Lower leg skin (tissue), 4 donors: ENCODE measurements around the gene ABCA4. TPM values are rescaled to one million over a fixed set of nuclear protein-coding genes. Genes with fewer than 3 reads are reported as not detected.

Experiments used
- DNase-seq, 2 donors: peaks; one replicate each; pipeline ENCODE4 v3.0.0-alpha.2; 2019; ENCODE audit warnings: low spot score in 2 of 2
- H3K4me3 ChIP-seq: fragments of 200-600 bp; sonication (generic); 2 replicates; pipeline ENCODE4 v1.5.1; 2017; ENCODE audit warnings: mild to moderate bottlenecking, low read depth; ENCODE audit not compliant: poor library complexity, severe bottlenecking
- CTCF ChIP-seq, 3 donors: fragments of 450-650 bp; IDR thresholded peaks; one replicate each; pipeline ENCODE4 v1.5.1; 2016; ENCODE audit warnings: antibody characterized with exemption in 3 of 3, mild to moderate bottlenecking in 3 of 3, moderate library complexity in 2 of 3
- POLR2A ChIP-seq, 2 donors: fragments of 450-650 bp; IDR thresholded peaks; one replicate each; pipeline ENCODE4 v1.6.1; 2016 to 2017; ENCODE audit warnings: antibody characterized with exemption in 2 of 2, mild to moderate bottlenecking in 1 of 2, moderate library complexity in 1 of 2
- WGBS, 2 donors: methylation state at CpG; one replicate each; pipeline ENCODE4 v1.1.5; 2018; 5-methylcytosine and 5-hydroxymethylcytosine counted together
- intact Hi-C: fragments of 100-400 bp; cut with DNase I; formaldehyde crosslinking; loops from one replicate; pipeline ENCODE4 v1.15.0; 2023; ENCODE audit warnings: low total_unique reads
- total RNA-seq, 4 donors: library from RNA; depleted of rRNA; stranded (reverse); fragments of >200 nt; gene quantifications; one replicate each; pipeline ENCODE4 v1.1.0, GENCODE V29; 2016

The ABCA4 gene
- total RNA-seq, 4 donors from 2014 or later, result 0.46 to 5.3 (median 3.8) TPM

GRCh38 chr1:94143173-94143808 is 22.3 kb upstream of the ABCA4 start:
- intact Hi-C loops, result no loop called here
- 46 to 53% methylated on average over 2 of the region's 2 CpGs for WGBS, 2 donors
- DNase-seq, result no peak
- TF ChIP-seq CTCF (IDR thresholded peaks at IDR 0.05) (no peak), POLR2A (IDR thresholded peaks at IDR 0.05) (no peak)
- H3K4me3 ChIP-seq, result no peak overlapping the region

GRCh38 chr1:94142583-94142982 is 21.6 kb upstream of the ABCA4 start:
- WGBS, 2 donors, result 77 to 89% methylated on average over 2 of the region's 2 CpGs
- intact Hi-C loops, result no loop called here
- TF ChIP-seq POLR2A (IDR thresholded peaks at IDR 0.05) (no peak), CTCF (IDR thresholded peaks at IDR 0.05) (no peak)
- DNase-seq, result no peak
- no peak overlapping the region for H3K4me3 ChIP-seq

- no peak for DNase-seq
- intact Hi-C loops, result no loop called here
- WGBS, 2 donors, result 26 to 38% methylated on average over 1 of the region's 1 CpG
- TF ChIP-seq CTCF (IDR thresholded peaks at IDR 0.05) (no peak), POLR2A (IDR thresholded peaks at IDR 0.05) (no peak)
- H3K4me3 ChIP-seq, result no peak overlapping the region
Observed at GRCh38 chr1:94142022-94142421, 21.1 kb upstream of the ABCA4 start.

- TF ChIP-seq POLR2A (IDR thresholded peaks at IDR 0.05) (no peak), CTCF (IDR thresholded peaks at IDR 0.05) (no peak)
- intact Hi-C loops, result no loop called here
- DNase-seq, result no peak
- 84 to 96% methylated on average over 5 of the region's 5 CpGs for WGBS, 2 donors
- H3K4me3 ChIP-seq, result no peak overlapping the region
Observed at GRCh38 chr1:94132111-94132510, 11.2 kb upstream of the ABCA4 start.

- DNase-seq, result no peak
- WGBS, 2 donors, result 72 to 77% methylated on average over 8 of the region's 8 CpGs
- TF ChIP-seq POLR2A (IDR thresholded peaks at IDR 0.05), result no peak
- intact Hi-C loops, result no loop called here
- H3K4me3 ChIP-seq, result no peak overlapping the region
Observed at GRCh38 chr1:94130851-94131595, 10.1 kb upstream of the ABCA4 start.

GRCh38 chr1:94126651-94127050 is 5.7 kb upstream of the ABCA4 start:
- no peak overlapping the region for H3K4me3 ChIP-seq
- no peak for DNase-seq
- intact Hi-C loops, result no loop called here
- WGBS, 2 donors, result 68% methylated on average over 3 of the region's 3 CpGs
- no peak for TF ChIP-seq CTCF (IDR thresholded peaks at IDR 0.05)
- TF ChIP-seq POLR2A (IDR thresholded peaks at IDR 0.05), result no peak
